ENCODE results near the gene GSE1. TPM values are rescaled to one million over a fixed set of nuclear protein-coding genes. Genes with fewer than 3 reads are reported as not detected.

GSE1 gene
- total RNA-seq, 1 experiment from 2014 or later, result 124 TPM

DNA sequence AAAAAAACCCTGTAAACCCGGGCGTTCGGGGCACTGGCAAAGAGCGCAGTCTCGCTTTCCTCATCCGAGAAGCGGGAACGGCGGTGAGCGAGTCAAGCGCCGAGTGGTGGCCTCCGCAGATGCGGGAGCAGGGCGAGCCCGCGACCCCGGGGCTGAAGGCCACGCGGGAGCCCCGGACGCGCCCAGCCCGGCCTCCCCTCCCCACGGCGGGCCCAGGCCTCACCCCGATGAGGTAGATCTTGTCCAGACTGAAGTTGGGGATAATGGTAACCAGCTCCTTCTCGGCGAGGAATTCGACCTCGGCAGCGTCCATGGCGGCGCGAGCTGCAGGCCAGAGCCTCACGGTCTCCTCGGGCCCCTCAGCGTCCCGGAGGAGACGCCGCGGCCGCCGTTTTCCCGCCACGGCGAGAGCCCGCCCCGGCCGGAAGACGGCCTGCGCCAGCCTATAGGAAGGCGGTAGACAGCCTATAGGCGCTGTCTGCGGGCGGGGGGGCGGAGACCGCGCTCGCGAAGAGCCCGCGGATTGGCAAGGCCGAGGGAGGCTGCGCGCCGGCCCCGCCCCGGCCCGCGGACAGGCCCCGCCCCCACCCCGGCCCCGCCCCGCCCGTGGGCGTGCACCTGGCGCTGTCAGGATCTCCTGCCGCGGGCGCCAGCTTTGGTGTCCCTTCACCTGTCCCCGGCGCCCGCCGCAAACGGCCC, 75.6 kb downstream of the GSE1 start, which contains the start of gene GINS2 (continued):
- TF ChIP-seq ZNF232 (CRISPR knock-in tag; IDR thresholded peaks at IDR 0.05), result peak; percentile 17; the same call in 1 of the 2 replicates
- peak; percentile 74; the same call in 1 of the 2 replicates for TF ChIP-seq ZNF416 (CRISPR knock-in tag; IDR thresholded peaks at IDR 0.05)
- TF ChIP-seq, protein P1, sequence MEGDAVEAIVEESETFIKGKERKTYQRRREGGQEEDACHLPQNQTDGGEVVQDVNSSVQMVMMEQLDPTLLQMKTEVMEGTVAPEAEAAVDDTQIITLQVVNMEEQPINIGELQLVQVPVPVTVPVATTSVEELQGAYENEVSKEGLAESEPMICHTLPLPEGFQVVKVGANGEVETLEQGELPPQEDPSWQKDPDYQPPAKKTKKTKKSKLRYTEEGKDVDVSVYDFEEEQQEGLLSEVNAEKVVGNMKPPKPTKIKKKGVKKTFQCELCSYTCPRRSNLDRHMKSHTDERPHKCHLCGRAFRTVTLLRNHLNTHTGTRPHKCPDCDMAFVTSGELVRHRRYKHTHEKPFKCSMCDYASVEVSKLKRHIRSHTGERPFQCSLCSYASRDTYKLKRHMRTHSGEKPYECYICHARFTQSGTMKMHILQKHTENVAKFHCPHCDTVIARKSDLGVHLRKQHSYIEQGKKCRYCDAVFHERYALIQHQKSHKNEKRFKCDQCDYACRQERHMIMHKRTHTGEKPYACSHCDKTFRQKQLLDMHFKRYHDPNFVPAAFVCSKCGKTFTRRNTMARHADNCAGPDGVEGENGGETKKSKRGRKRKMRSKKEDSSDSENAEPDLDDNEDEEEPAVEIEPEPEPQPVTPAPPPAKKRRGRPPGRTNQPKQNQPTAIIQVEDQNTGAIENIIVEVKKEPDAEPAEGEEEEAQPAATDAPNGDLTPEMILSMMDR (IDR thresholded peaks at IDR 0.05), result no peak
- TF ChIP-seq, protein P2, sequence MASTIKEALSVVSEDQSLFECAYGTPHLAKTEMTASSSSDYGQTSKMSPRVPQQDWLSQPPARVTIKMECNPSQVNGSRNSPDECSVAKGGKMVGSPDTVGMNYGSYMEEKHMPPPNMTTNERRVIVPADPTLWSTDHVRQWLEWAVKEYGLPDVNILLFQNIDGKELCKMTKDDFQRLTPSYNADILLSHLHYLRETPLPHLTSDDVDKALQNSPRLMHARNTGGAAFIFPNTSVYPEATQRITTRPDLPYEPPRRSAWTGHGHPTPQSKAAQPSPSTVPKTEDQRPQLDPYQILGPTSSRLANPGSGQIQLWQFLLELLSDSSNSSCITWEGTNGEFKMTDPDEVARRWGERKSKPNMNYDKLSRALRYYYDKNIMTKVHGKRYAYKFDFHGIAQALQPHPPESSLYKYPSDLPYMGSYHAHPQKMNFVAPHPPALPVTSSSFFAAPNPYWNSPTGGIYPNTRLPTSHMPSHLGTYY (CRISPR knock-in tag; IDR thresholded peaks at IDR 0.05), result no peak

DNA sequence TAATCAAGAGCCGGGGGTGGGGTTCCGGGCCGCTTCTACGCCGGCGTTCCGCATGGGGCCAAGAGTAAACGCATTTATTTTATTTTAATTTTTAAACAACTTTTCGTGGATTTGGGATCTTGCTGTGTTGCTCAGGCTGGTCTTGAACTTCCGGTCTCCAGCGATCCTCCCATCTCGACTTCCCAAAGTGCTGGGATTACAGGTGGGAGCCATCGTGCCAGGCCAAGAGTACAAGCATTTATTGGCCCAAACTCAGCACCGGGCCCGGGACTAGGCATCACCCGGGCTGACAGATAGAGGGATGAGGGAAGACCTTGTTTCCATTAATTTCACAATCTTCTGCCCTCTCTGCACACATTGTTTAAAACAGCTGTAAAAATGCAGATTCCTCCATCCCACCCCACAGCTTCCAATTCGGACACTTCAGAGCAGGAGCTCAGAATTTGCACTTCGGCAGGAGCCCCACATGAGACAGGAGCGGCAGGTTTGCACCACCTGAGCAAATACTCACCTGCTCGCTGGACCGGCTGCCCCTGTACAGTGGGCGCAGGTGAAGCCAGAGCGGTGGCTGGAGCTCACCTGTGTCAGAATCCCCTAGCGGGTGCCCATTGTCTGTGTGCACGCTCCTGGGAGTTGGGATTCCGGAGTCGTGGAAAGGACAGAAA, 76.3 kb downstream of the GSE1 start:
- no peaks in the 10 kb centered on the region for H3K9me3 Mint-ChIP-seq
- peaks cover 11% of the 10 kb centered on the region for H3K36me3 Mint-ChIP-seq
- POLR2A ChIA-PET, result interaction anchor here (0.6 to 1.3 kb wide), 4 partner anchors 10 to 454 kb away, joined by 3 to 6 read pairs (median 4); no protein-coding TSS in a partner anchor
- peak overlapping the region; percentile 62 for H3K4me3 Mint-ChIP-seq
- H3K27me3 Mint-ChIP-seq (ENCODE audit: low read depth), result peaks cover 17% of the 10 kb centered on the region; the same call in 1 of the 2 replicates
- peaks cover 10% of the 10 kb centered on the region for H3K4me1 Mint-ChIP-seq
- H3K27ac Mint-ChIP-seq, result no peak overlapping the region
- TF ChIP-seq ZNF121 (CRISPR knock-in tag; IDR thresholded peaks at IDR 0.05) (peak; percentile 93), ELF4 (CRISPR knock-in tag; IDR thresholded peaks at IDR 0.05; ENCODE audit: low read depth) (no peak)
- DNase-seq (ENCODE audit: low spot score) (no peak), ATAC-seq (no peak)
- CTCF ChIA-PET, result interaction anchor here (0.7 to 3.7 kb wide), 12 partner anchors 10 to 273 kb away, joined by 3 to 33 read pairs (median 4); no protein-coding TSS in a partner anchor

DNA sequence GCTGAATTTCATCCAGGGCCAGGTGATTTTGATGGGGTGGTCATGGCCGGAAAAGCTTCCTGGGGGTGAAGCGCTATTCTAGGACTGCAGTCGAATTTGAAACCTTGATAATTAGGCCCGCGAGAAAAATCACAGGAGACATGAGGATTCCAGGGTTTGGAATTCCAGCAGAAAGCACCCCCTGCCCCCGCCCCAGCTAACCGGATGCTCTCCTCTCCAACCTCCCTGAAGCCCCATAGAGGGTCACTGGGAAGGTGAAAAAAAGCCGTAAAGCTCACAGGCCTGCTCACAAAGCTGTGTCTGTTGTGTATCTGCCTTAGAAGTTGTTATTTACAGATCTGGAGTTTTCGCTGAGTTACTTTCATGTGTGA, 76.8 kb downstream of the GSE1 start:
- Mint-ChIP-seq H3K4me3 (no peak overlapping the region), H3K36me3 (peaks cover 9% of the 10 kb centered on the region; the same call in 1 of the 2 replicates), H3K4me1 (peaks cover 10% of the 10 kb centered on the region), H3K27ac (no peak overlapping the region), H3K9me3 (no peaks in the 10 kb centered on the region), H3K27me3 (ENCODE audit: low read depth) (peaks cover 17% of the 10 kb centered on the region; the same call in 1 of the 2 replicates)
- CTCF ChIA-PET, result interaction anchor here (0.7 to 3.7 kb wide), 8 partner anchors 9 to 52 kb away, joined by 3 to 33 read pairs (median 4); no protein-coding TSS in a partner anchor
- no peak for ATAC-seq
- TF ChIP-seq SP1 (CRISPR knock-in tag; conservative IDR thresholded peaks at IDR 0.05) (no peak), JAZF1 (CRISPR knock-in tag; IDR thresholded peaks at IDR 0.05) (no peak), GRHL2 (CRISPR knock-in tag; IDR thresholded peaks at IDR 0.05; ENCODE audit: insufficient replicate concordance, severe bottlenecking) (no peak), MYBL2 (CRISPR knock-in tag; IDR thresholded peaks at IDR 0.05) (no peak), GTF2I (CRISPR knock-in tag; conservative IDR thresholded peaks at IDR 0.05) (no peak), ZNF671 (CRISPR knock-in tag; IDR thresholded peaks at IDR 0.05) (no peak), FOXK1 (CRISPR knock-in tag; IDR thresholded peaks at IDR 0.05) (no peak), IRF2 (CRISPR knock-in tag; IDR thresholded peaks at IDR 0.05; ENCODE audit: borderline replicate concordance, low read depth) (no peak), CBFB (CRISPR knock-in tag; IDR thresholded peaks at IDR 0.05; ENCODE audit: low read depth) (no peak), ATF1 (CRISPR knock-in tag; IDR thresholded peaks at IDR 0.05) (no peak)
- TF ChIP-seq, protein P3, sequence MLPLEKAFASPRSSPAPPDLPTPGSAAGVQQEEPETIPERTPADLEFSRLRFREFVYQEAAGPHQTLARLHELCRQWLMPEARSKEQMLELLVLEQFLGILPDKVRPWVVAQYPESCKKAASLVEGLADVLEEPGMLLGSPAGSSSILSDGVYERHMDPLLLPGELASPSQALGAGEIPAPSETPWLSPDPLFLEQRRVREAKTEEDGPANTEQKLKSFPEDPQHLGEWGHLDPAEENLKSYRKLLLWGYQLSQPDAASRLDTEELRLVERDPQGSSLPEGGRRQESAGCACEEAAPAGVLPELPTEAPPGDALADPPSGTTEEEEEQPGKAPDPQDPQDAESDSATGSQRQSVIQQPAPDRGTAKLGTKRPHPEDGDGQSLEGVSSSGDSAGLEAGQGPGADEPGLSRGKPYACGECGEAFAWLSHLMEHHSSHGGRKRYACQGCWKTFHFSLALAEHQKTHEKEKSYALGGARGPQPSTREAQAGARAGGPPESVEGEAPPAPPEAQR (CRISPR knock-in tag; IDR thresholded peaks at IDR 0.05), result no peak
- TF ChIP-seq, protein P4, sequence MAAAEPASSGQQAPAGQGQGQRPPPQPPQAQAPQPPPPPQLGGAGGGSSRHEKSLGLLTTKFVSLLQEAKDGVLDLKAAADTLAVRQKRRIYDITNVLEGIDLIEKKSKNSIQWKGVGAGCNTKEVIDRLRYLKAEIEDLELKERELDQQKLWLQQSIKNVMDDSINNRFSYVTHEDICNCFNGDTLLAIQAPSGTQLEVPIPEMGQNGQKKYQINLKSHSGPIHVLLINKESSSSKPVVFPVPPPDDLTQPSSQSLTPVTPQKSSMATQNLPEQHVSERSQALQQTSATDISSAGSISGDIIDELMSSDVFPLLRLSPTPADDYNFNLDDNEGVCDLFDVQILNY (CRISPR knock-in tag; IDR thresholded peaks at IDR 0.05), result no peak
- TF ChIP-seq, protein P5, sequence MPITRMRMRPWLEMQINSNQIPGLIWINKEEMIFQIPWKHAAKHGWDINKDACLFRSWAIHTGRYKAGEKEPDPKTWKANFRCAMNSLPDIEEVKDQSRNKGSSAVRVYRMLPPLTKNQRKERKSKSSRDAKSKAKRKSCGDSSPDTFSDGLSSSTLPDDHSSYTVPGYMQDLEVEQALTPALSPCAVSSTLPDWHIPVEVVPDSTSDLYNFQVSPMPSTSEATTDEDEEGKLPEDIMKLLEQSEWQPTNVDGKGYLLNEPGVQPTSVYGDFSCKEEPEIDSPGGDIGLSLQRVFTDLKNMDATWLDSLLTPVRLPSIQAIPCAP (CRISPR knock-in tag; IDR thresholded peaks at IDR 0.05), result no peak
- TF ChIP-seq, protein P6, sequence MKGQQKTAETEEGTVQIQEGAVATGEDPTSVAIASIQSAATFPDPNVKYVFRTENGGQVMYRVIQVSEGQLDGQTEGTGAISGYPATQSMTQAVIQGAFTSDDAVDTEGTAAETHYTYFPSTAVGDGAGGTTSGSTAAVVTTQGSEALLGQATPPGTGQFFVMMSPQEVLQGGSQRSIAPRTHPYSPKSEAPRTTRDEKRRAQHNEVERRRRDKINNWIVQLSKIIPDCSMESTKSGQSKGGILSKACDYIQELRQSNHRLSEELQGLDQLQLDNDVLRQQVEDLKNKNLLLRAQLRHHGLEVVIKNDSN (CRISPR knock-in tag; IDR thresholded peaks at IDR 0.05), result no peak
- no peak for DNase-seq (ENCODE audit: low spot score)
- POLR2A ChIA-PET, result interaction anchor here (0.9 kb wide), 2 partner anchors 9 to 31 kb away, joined by 3 read pairs; no protein-coding TSS in a partner anchor
